ENCODE data around the gene ATP6V0B.

GRCh38 chr1:43999455-43999854, 24.7 kb downstream of the ATP6V0B start:
- TF ChIP-seq, protein P1, sequence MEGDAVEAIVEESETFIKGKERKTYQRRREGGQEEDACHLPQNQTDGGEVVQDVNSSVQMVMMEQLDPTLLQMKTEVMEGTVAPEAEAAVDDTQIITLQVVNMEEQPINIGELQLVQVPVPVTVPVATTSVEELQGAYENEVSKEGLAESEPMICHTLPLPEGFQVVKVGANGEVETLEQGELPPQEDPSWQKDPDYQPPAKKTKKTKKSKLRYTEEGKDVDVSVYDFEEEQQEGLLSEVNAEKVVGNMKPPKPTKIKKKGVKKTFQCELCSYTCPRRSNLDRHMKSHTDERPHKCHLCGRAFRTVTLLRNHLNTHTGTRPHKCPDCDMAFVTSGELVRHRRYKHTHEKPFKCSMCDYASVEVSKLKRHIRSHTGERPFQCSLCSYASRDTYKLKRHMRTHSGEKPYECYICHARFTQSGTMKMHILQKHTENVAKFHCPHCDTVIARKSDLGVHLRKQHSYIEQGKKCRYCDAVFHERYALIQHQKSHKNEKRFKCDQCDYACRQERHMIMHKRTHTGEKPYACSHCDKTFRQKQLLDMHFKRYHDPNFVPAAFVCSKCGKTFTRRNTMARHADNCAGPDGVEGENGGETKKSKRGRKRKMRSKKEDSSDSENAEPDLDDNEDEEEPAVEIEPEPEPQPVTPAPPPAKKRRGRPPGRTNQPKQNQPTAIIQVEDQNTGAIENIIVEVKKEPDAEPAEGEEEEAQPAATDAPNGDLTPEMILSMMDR (conservative IDR thresholded peaks at IDR 0.05; ENCODE audit: low read depth, low read length), result no peak
- TF ChIP-seq EZH2 (IDR thresholded peaks at IDR 0.05; ENCODE audit: low read length, unreplicated experiment) (no peak), EZH2phosphoT487 (IDR thresholded peaks at IDR 0.05; ENCODE audit: borderline replicate concordance, low read length) (no peak)
